NT2/D1 (cell line): Measurements from ENCODE around the gene CRELD1.

Experiments
- YY1 ChIP-seq: IDR thresholded peaks from 2 replicates; pipeline ENCODE4 v1.6.1; 2011; ENCODE audit not compliant: insufficient read length, insufficient read depth
- ZNF274 ChIP-seq: IDR thresholded peaks from 2 replicates; pipeline ENCODE4 v1.6.1; 2011; ENCODE audit warnings: mild to moderate bottlenecking, low read depth, low read length

- TF ChIP-seq ZNF274: no peak
- TF ChIP-seq YY1: no peak
Observed at GRCh38 chr3:9890249-9891071, 43.2 kb upstream of the CRELD1 start, which contains the start of gene JAGN1.
